A549 (cell line): ENCODE results near the gene XPO1. TPM values are rescaled to one million over a fixed set of nuclear protein-coding genes. Genes with fewer than 3 reads are reported as not detected.

ENCODE experiments used
- BHLHE40 ChIP-seq: IDR thresholded peaks from 2 replicates; pipeline ENCODE4 v1.6.1; 2012; ENCODE audit warnings: low read depth, low read length, inconsistent platforms
- CBX2 ChIP-seq: fragments of 200-600 bp; sonication (generic); IDR thresholded peaks from 2 replicates; pipeline ENCODE4 v1.6.1; 2016; ENCODE audit warnings: low read depth, mild to moderate bottlenecking, borderline replicate concordance
- CBX8 ChIP-seq: fragments of 200-600 bp; sonication (generic); IDR thresholded peaks from 2 replicates; pipeline ENCODE4 v1.6.1; 2016
- CEBPB ChIP-seq, 2 experiments: fragments of >200 bp in 1 of 2; sonication (Bioruptor Twin) in 1 of 2; formaldehyde crosslinking in 1 of 2; IDR thresholded peaks; 2 replicates each; pipeline ENCODE4 v1.6.1; 2012 to 2016
- CHD2 ChIP-seq: fragments of 150-350 bp; IDR thresholded peaks from 2 replicates; pipeline ENCODE4 v1.6.1; 2014; ENCODE audit warnings: low read length; ENCODE audit not compliant: partially characterized antibody
- CHD4 ChIP-seq: fragments of 200-600 bp; sonication (generic); IDR thresholded peaks from 2 replicates; pipeline ENCODE4 v1.6.1; 2016; ENCODE audit warnings: antibody characterized with exemption, mild to moderate bottlenecking, borderline replicate concordance
- EHF ChIP-seq: fragments of 250-450 bp; sonication (Bioruptor Pico); IDR thresholded peaks from 2 replicates; pipeline ENCODE4 v1.5.0; 2020; ENCODE audit warnings: mild to moderate bottlenecking
- EHMT2 ChIP-seq: fragments of 200-600 bp; sonication (generic); IDR thresholded peaks from 2 replicates; pipeline ENCODE4 v1.6.1; 2016; ENCODE audit warnings: antibody characterized with exemption, low read depth, mild to moderate bottlenecking, moderate library complexity
- EP300 ChIP-seq, 2 experiments: fragments of >200 bp; sonication (Bioruptor Twin); formaldehyde crosslinking; IDR thresholded peaks; 2 replicates in 1 of 2; 3 replicates in 1 of 2; pipeline ENCODE4 v1.6.1; 2016 to 2017
- GATA3 ChIP-seq: IDR thresholded peaks from 2 replicates; pipeline ENCODE4 v1.6.1; 2012; ENCODE audit warnings: borderline replicate concordance
- HDAC2 ChIP-seq: fragments of 200-600 bp; sonication (generic); IDR thresholded peaks from 2 replicates; pipeline ENCODE4 v1.6.1; 2016
- HEYL ChIP-seq: fragments of 250-450 bp; sonication (Bioruptor Pico); IDR thresholded peaks from 2 replicates; pipeline ENCODE4 v1.8.0; 2021; ENCODE audit warnings: mild to moderate bottlenecking, moderate library complexity
- HOXB13 ChIP-seq: fragments of 250-450 bp; sonication (Bioruptor Pico); IDR thresholded peaks from 2 replicates; pipeline ENCODE4 v1.5.0; 2020; ENCODE audit warnings: low read depth, mild to moderate bottlenecking, moderate library complexity
- JUN ChIP-seq, 2 experiments: fragments of >200 bp; sonication (Bioruptor Twin); formaldehyde crosslinking; IDR thresholded peaks; 2 replicates in 1 of 2; 3 replicates in 1 of 2; pipeline ENCODE4 v1.6.1; 2016 to 2017
- KDM1A ChIP-seq: fragments of 200-600 bp; sonication (generic); IDR thresholded peaks from 2 replicates; pipeline ENCODE4 v1.6.1; 2016; ENCODE audit warnings: low read depth, mild to moderate bottlenecking
- MAZ ChIP-seq: fragments of 150-350 bp; IDR thresholded peaks from 2 replicates; pipeline ENCODE4 v1.6.1; 2014; ENCODE audit warnings: antibody characterized with exemption, low read depth, low read length, borderline replicate concordance
- MYC ChIP-seq: IDR thresholded peaks from 2 replicates; pipeline ENCODE4 v1.6.1; 2012; ENCODE audit warnings: mild to moderate bottlenecking, inconsistent platforms, low read length, improper control_type of control experiment, borderline replicate concordance
- NFE2L2 ChIP-seq: fragments of 150-350 bp; conservative IDR thresholded peaks from 2 replicates; pipeline ENCODE4 v1.6.1; 2014; ENCODE audit warnings: low read length
- NPAS2 ChIP-seq: fragments of 250-450 bp; sonication (Bioruptor Pico); IDR thresholded peaks from 2 replicates; pipeline ENCODE4 v1.8.0; 2022; ENCODE audit warnings: mild to moderate bottlenecking, moderate library complexity, borderline replicate concordance
- NR3C1 ChIP-seq: fragments of >200 bp; sonication (Bioruptor Twin); formaldehyde crosslinking; IDR thresholded peaks from 3 replicates; pipeline ENCODE4 v1.6.1; 2017
- PHF8 ChIP-seq: fragments of 200-600 bp; sonication (generic); IDR thresholded peaks from 2 replicates; pipeline ENCODE4 v1.6.1; 2016; ENCODE audit warnings: low read depth, mild to moderate bottlenecking, antibody characterized with exemption, moderate library complexity, borderline replicate concordance
- POLR2A ChIP-seq: IDR thresholded peaks from 2 replicates; pipeline ENCODE4 v1.6.1; 2012; ENCODE audit warnings: mild to moderate bottlenecking, low read length
- POLR2AphosphoS2 ChIP-seq: conservative IDR thresholded peaks from 2 replicates; pipeline ENCODE4 v1.6.1; 2012; ENCODE audit warnings: low read length, improper control_type of control experiment, inconsistent platforms
- RARB ChIP-seq: fragments of 250-450 bp; sonication (Bioruptor Pico); IDR thresholded peaks from 2 replicates; pipeline ENCODE4 v1.8.0; 2021; ENCODE audit warnings: mild to moderate bottlenecking, moderate library complexity
- RFX5 ChIP-seq: fragments of 450-650 bp; IDR thresholded peaks from 2 replicates; pipeline ENCODE4 v1.7.1; 2014; ENCODE audit warnings: antibody characterized with exemption, mild to moderate bottlenecking, moderate library complexity
- RNF2 ChIP-seq: fragments of 200-600 bp; sonication (generic); IDR thresholded peaks from 2 replicates; pipeline ENCODE4 v1.6.1; 2016; ENCODE audit warnings: low read depth, mild to moderate bottlenecking, antibody characterized with exemption, moderate library complexity, borderline replicate concordance
- SREBF2 ChIP-seq: fragments of 450-650 bp; IDR thresholded peaks from 2 replicates; pipeline ENCODE4 v1.6.1; 2014; ENCODE audit warnings: mild to moderate bottlenecking, moderate library complexity
- TP53 ChIP-seq: fragments of 250-450 bp; sonication (Bioruptor Pico); IDR thresholded peaks from 2 replicates; pipeline ENCODE4 v1.5.0; 2021; ENCODE audit warnings: mild to moderate bottlenecking, moderate library complexity
- ZC3H11A ChIP-seq: fragments of 450-650 bp; IDR thresholded peaks from 2 replicates; pipeline ENCODE4 v1.6.1; 2014; ENCODE audit warnings: antibody characterized with exemption, mild to moderate bottlenecking
- ZNF302 ChIP-seq: fragments of 250-450 bp; sonication (Bioruptor Pico); IDR thresholded peaks from 2 replicates; pipeline ENCODE4 v1.9.0; 2021; ENCODE audit warnings: inconsistent platforms, mild to moderate bottlenecking, moderate library complexity
- polyA plus RNA-seq, 4 experiments: library from polyadenylated mRNA; depleted of rRNA in 3 of 4; stranded (reverse); fragments of >200 nt; fragmentation: RNase III in 1 of 4; extraction: RNeasy Plus Mini Kit Qiagen cat#74134 plus additional on column Dnase treatment in 1 of 4; gene quantifications; 2 replicates in 3 of 4; 3 replicates in 1 of 4; pipeline ENCODE4 v1.2.3, GENCODE V29; 2011 to 2017
- TF ChIP-seq, protein P1 (sequence below): fragments of 250-450 bp; sonication (Bioruptor Pico); IDR thresholded peaks from 2 replicates; pipeline ENCODE4 v1.5.0; 2021; ENCODE audit warnings: mild to moderate bottlenecking, moderate library complexity, borderline replicate concordance
- TF ChIP-seq, protein P2 (sequence below): fragments of >200 bp; sonication (Bioruptor Twin); formaldehyde crosslinking; IDR thresholded peaks from 3 replicates; pipeline ENCODE4 v1.6.1; 2016
- TF ChIP-seq, protein P3 (sequence below): IDR thresholded peaks from 2 replicates; pipeline ENCODE4 v1.6.1; 2012
- TF ChIP-seq, protein P4 (sequence below): fragments of >200 bp; sonication (Bioruptor Twin); formaldehyde crosslinking; IDR thresholded peaks from 3 replicates; pipeline ENCODE4 v1.5.1; 2016
- TF ChIP-seq, protein P5 (sequence below): IDR thresholded peaks from 2 replicates; pipeline ENCODE4 v1.6.1; 2012; ENCODE audit warnings: low read depth, borderline replicate concordance

Gene XPO1
- polyA plus RNA-seq, 2 of the 4 experiments (the other 2 are of a cell fraction), result 152 to 216 TPM

DNA sequence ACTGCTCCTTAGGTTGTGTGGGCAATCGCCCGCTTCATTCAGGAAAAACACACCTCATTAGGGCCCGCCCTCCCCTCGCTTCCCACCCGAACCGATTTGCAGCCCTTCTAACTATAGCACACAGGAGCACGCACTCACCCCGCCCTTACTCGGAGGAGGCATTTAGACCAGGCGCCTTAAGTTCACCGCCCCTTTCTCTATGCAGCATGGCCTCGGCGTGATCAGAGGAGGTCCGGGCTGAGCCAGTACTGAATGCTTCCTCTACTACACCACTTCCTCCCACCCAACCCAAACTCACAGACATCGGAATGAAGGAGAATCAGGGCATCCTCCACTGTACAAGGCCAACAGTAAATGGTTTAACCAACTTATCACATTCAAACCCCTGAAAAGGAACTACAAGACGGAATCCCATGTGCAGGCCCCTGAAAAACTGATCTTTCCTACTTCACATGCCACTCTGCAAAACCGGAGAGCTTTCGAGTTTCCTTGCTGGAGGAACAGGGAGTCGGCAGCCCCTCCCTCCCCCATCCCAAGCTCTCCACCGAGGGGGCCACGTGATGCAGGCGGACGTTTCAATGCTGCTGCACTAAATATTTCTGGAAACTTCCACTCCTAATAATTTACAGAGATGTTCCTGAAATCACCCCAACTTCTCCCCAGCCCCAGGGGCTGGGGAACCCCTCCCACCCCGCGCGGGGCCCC lies 1.4 kb downstream of the XPO1 start (continued):
- TF ChIP-seq POLR2AphosphoS2, result no peak
- no peak for TF ChIP-seq EHF (CRISPR knock-in tag)
- no peak for TF ChIP-seq ZC3H11A
- TF ChIP-seq CBX8, result no peak
- TF ChIP-seq, protein P1, sequence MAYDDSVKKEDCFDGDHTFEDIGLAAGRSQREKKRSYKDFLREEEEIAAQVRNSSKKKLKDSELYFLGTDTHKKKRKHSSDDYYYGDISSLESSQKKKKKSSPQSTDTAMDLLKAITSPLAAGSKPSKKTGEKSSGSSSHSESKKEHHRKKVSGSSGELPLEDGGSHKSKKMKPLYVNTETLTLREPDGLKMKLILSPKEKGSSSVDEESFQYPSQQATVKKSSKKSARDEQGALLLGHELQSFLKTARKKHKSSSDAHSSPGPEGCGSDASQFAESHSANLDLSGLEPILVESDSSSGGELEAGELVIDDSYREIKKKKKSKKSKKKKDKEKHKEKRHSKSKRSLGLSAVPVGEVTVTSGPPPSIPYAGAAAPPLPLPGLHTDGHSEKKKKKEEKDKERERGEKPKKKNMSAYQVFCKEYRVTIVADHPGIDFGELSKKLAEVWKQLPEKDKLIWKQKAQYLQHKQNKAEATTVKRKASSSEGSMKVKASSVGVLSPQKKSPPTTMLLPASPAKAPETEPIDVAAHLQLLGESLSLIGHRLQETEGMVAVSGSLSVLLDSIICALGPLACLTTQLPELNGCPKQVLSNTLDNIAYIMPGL, result no peak
- no peak for TF ChIP-seq CEBPB (IDR thresholded peaks at IDR 0.05)
- TF ChIP-seq SREBF2, result no peak
- no peak for TF ChIP-seq GATA3
- TF ChIP-seq EP300 (IDR thresholded peaks at IDR 0.05), result no peak
- peak; percentile 73 for TF ChIP-seq POLR2A
- no peak for TF ChIP-seq BHLHE40
- peak; percentile 35 to 87; a peak in 4 of 5 replicates for TF ChIP-seq JUN (IDR thresholded peaks at IDR 0.05)
- TF ChIP-seq, protein P2, sequence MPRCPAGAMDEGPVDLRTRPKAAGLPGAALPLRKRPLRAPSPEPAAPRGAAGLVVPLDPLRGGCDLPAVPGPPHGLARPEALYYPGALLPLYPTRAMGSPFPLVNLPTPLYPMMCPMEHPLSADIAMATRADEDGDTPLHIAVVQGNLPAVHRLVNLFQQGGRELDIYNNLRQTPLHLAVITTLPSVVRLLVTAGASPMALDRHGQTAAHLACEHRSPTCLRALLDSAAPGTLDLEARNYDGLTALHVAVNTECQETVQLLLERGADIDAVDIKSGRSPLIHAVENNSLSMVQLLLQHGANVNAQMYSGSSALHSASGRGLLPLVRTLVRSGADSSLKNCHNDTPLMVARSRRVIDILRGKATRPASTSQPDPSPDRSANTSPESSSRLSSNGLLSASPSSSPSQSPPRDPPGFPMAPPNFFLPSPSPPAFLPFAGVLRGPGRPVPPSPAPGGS, result peak; percentile 36; the same call in 1 of the 3 replicates
- no peak for TF ChIP-seq ZNF302
- no peak for TF ChIP-seq EHMT2
- TF ChIP-seq, protein P3, sequence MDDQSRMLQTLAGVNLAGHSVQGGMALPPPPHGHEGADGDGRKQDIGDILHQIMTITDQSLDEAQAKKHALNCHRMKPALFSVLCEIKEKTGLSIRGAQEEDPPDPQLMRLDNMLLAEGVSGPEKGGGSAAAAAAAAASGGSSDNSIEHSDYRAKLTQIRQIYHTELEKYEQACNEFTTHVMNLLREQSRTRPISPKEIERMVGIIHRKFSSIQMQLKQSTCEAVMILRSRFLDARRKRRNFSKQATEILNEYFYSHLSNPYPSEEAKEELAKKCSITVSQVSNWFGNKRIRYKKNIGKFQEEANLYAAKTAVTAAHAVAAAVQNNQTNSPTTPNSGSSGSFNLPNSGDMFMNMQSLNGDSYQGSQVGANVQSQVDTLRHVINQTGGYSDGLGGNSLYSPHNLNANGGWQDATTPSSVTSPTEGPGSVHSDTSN, result peak; percentile 25; the same call in 1 of the 2 replicates
- TF ChIP-seq TP53 (CRISPR knock-in tag), result no peak
- no peak for TF ChIP-seq HEYL (CRISPR knock-in tag)
- TF ChIP-seq HOXB13 (CRISPR knock-in tag), result no peak
- TF ChIP-seq MAZ, result peak; percentile 59; the same call in 1 of the 2 replicates
- no peak for TF ChIP-seq NPAS2 (CRISPR knock-in tag)
- no peak for TF ChIP-seq CHD4
- TF ChIP-seq NFE2L2, result no peak
- no peak for TF ChIP-seq NR3C1
- no peak for TF ChIP-seq RNF2
- TF ChIP-seq CBX2, result no peak
- no peak for TF ChIP-seq CHD2
- no peak for TF ChIP-seq RARB (CRISPR knock-in tag)
- TF ChIP-seq KDM1A, result no peak
- no peak for TF ChIP-seq RFX5
- TF ChIP-seq PHF8, result no peak
- TF ChIP-seq, protein P4, sequence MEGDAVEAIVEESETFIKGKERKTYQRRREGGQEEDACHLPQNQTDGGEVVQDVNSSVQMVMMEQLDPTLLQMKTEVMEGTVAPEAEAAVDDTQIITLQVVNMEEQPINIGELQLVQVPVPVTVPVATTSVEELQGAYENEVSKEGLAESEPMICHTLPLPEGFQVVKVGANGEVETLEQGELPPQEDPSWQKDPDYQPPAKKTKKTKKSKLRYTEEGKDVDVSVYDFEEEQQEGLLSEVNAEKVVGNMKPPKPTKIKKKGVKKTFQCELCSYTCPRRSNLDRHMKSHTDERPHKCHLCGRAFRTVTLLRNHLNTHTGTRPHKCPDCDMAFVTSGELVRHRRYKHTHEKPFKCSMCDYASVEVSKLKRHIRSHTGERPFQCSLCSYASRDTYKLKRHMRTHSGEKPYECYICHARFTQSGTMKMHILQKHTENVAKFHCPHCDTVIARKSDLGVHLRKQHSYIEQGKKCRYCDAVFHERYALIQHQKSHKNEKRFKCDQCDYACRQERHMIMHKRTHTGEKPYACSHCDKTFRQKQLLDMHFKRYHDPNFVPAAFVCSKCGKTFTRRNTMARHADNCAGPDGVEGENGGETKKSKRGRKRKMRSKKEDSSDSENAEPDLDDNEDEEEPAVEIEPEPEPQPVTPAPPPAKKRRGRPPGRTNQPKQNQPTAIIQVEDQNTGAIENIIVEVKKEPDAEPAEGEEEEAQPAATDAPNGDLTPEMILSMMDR, result no peak
- TF ChIP-seq, protein P5, sequence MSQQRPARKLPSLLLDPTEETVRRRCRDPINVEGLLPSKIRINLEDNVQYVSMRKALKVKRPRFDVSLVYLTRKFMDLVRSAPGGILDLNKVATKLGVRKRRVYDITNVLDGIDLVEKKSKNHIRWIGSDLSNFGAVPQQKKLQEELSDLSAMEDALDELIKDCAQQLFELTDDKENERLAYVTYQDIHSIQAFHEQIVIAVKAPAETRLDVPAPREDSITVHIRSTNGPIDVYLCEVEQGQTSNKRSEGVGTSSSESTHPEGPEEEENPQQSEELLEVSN, result no peak; the same call in 1 of the 2 replicates
- no peak for TF ChIP-seq HDAC2
- TF ChIP-seq MYC, result peak; percentile 80; the same call in 1 of the 2 replicates
- TF ChIP-seq, all 56 proteins: peak for 12
